Measurements from ENCODE around the gene KLRC4.

GRCh38 chr12:10384191-10384590 is 25.4 kb downstream of the KLRC4 start:
- TF ChIP-seq CTCF (IDR thresholded peaks at IDR 0.05) (no peak), EP300 (IDR thresholded peaks at IDR 0.05) (no peak), POLR2A (IDR thresholded peaks at IDR 0.05) (no peak), POLR2AphosphoS5 (IDR thresholded peaks at IDR 0.05) (no peak)
